ENCODE data around the gene SPACA5B.
"Not testable (repeated sequence)": the region's sequence is repeated elsewhere in the genome, so short reads cannot be mapped to it uniquely, and the experiment has no call there.

Gene SPACA5B

GRCh38 chrX:48130326-48130725 lies at the start of gene SPACA5B:
Gene SPACA5B, plus strand, starts transcription at chrX:48130626. Its CDS starts 62 bp downstream, at chrX:48130688.
- DNase-seq (ENCODE audit: low read depth in 2 of 2) = not testable (repeated sequence)

DNA sequence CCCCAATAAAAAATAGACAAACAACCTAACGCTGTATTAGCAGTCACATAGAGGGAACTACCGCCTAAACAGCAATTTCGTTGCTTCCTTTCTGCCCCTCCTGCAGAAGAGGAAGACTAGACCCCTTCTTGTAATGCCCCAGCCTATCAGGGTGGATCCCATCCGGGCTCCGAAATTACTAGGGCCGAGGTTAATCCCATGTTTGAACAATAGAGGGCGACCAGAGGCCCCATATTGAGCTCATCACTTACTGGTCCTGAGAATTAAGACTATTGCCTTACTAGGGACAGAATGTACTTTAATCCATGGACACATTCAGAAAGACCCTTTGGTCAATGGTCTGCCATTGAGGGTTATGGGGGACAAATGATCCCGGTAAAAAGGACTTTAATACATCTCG lies 47.2 kb upstream of the SPACA5B start:
- DNase-seq (ENCODE audit: low read depth in 2 of 2) = peak in 1 of 2 donors; percentile 20

GRCh38 chrX:48083706-48084105 lies 46.7 kb upstream of the SPACA5B start:
- DNase-seq (ENCODE audit: low read depth in 2 of 2) = no peak

GRCh38 chrX:48086082-48086481 lies 44.3 kb upstream of the SPACA5B start:
- no peak for DNase-seq (ENCODE audit: low read depth in 2 of 2)

DNA sequence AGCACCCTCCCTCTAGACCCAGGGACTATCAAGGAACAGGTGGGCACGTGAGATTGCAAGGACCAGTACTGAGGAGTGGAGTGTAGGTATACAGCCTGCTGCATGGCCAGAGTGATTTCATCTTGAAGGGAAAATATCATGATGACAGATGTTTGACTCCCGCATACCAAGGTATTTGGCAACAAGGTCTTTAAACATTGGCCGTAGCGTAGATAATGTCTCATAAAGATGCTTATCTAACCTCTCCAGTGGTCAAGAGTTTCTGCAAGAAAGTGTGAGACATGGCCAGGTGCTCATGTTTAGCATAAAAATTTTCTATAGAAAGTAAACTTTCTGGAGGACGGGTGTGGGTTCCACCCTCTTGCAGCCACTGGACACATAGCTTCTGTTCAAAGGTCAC lies 40.3 kb upstream of the SPACA5B start:
- DNase-seq (ENCODE audit: low read depth in 2 of 2) = no peak

DNA sequence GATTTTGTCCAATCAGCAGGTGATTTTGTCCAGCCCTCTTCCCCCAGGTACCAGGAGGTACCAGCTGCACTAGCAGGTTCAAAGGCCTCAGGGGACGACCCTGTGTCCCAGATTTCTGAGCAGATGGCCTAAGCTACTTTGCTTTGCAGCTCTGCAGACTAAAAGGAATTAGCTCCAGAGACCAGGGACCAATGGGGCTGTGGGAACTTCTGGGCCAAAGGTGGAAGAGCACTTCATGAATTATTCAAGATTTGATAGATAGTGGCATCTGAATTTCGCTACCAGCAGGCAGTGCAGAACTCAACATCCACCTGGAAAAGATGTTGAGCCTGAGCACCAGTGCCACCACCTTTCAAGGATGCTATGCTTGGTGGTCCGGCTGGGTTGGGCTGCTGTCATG lies 37.9 kb upstream of the SPACA5B start:
- DNase-seq (ENCODE audit: low read depth in 2 of 2) = not testable (repeated sequence)

- DNase-seq (ENCODE audit: low read depth in 2 of 2) = no peak
Observed at GRCh38 chrX:48101443-48101842, 29.0 kb upstream of the SPACA5B start.

DNA sequence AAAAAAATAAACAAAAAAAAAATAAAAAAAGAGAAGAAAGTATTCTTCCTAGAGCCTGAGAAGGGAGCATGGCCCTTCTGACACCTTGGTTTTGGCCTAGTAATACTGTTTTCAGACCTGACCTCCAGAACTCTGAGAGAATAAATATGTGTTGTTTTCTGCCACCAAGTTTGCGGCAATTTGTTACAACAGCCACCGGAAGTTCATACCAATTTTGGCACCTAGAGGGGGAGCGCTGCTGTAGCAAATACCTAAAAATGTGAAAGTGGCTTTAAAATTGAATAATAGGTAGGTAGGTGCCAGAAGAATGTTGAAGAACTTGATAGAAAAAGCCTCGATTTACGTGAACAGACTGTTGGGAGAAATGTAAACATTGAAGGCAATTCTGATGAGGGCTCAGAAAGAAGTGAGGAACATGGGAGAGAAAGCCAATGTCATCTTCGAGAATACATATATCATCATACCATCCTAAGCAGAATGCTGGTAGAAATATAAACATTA lies 27.5 kb upstream of the SPACA5B start:
- no peak for DNase-seq (ENCODE audit: low read depth in 2 of 2)

GRCh38 chrX:48107717-48108116 lies 22.7 kb upstream of the SPACA5B start:
- DNase-seq (ENCODE audit: low read depth in 2 of 2) = no peak

DNA sequence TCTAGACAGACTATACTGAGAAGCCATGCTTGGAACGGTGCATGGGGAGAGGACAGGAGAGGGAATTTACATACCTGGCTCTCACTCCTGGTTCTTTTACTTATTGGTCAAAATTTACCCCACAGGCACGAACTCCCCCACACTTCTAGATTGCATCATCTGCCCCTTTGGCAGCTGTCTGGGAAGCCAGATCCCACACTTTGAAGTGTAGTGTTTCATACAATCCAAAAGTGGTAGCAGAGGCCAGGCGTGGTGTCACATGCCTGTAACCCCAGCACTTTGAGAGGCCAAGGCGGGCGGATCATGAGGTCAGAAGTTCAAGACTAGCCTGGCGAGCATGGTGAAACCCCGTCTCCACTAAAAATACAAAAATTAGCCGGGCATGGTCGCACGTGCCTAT lies 5.1 kb upstream of the SPACA5B start:
- DNase-seq (ENCODE audit: low read depth in 2 of 2) = not testable (repeated sequence)

DNA sequence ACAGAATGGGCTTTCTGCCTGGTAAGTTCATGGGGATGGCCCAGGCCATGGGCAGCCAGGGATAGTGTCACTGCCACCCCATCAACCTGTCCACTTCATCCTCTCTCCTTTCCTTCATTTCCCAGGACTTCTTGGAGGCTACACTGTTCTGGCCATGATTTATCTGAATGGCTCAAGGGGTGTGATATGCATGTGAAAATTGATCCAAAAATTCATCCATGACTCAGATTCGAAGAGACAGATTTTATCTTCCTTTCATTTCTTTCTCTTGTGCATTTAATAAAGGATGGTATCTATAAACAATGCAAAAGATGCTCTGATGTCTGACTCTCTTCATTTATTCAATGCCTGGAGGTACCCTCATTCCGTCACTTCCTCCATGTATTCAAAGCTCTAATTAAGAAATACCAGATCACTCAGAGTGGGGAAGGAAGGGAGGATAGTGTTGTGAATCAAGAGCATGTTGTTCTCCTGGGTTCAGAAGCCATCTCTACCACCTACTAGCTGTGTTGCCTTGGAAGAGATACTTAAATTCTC lies 1.9 kb downstream of the SPACA5B start:
- DNase-seq (ENCODE audit: low read depth in 2 of 2) = not testable (repeated sequence)

DNA sequence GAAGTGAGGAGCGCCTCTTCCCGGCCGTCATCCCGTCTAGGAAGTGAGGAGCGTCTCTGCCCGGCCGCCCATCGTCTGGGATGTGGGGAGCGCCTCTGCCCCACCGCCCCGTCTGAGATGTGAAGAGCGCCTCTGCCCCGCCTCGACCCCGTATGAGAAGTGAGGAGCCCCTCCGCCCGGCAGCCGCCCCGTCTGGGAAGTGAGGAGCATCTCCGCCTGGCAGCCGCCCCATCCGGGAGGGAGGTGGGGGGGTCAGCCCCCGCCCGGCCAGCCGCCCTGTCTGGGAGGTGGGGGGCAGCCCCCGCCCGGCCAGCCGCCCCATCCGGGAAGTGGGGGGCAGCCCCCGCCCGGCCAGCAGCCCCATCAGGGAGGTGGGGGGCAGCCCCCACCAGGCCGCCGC lies 8.7 kb downstream of the SPACA5B start:
- not testable (repeated sequence) for DNase-seq (ENCODE audit: low read depth in 2 of 2)

GRCh38 chrX:48141810-48142508 lies 11.5 kb downstream of the SPACA5B start:
- DNase-seq (ENCODE audit: low read depth in 2 of 2) = not testable (repeated sequence)

- DNase-seq (ENCODE audit: low read depth in 2 of 2) = not testable (repeated sequence)
Observed at GRCh38 chrX:48142697-48143096, 12.3 kb downstream of the SPACA5B start.

- no peak for DNase-seq (ENCODE audit: low read depth in 2 of 2)
Observed at GRCh38 chrX:48153769-48154168, 23.3 kb downstream of the SPACA5B start.

- DNase-seq (ENCODE audit: low read depth in 2 of 2) = no peak
Observed at GRCh38 chrX:48154796-48155195, 24.4 kb downstream of the SPACA5B start.

GRCh38 chrX:48156014-48156413 lies 25.6 kb downstream of the SPACA5B start:
- DNase-seq (ENCODE audit: low read depth in 2 of 2) = no peak

GRCh38 chrX:48165241-48165640 lies 34.8 kb downstream of the SPACA5B start:
- DNase-seq (ENCODE audit: low read depth in 2 of 2) = no peak

DNA sequence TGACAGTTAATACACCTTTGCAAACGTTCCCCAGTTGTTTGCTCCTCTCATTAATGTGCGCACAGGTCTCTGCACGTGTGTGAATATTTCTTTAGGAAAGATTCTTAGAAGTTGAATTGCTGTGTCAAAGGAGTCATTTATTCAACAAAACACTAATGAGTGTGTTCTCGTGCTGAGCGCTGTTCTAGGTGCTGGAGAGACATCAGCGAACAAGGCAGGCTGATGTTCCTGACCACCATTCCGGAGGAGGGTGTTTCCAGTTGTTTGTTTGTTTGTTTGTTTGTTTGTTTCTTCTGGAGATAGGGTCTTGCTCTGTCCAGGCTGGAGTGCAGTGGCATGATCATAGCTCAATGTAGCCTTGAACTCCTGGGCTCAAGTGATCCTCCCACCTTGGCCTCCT lies 35.9 kb downstream of the SPACA5B start:
- not testable (repeated sequence) for DNase-seq (ENCODE audit: low read depth in 2 of 2)

- no peak for DNase-seq (ENCODE audit: low read depth in 2 of 2)
Observed at GRCh38 chrX:48179691-48180090, 49.3 kb downstream of the SPACA5B start.

- no peak for DNase-seq (ENCODE audit: low read depth in 2 of 2)
Observed at GRCh38 chrX:48180811-48181210, 50.4 kb downstream of the SPACA5B start.

- not testable (repeated sequence) for DNase-seq (ENCODE audit: low read depth in 2 of 2)
Observed at GRCh38 chrX:48181882-48182281, 51.5 kb downstream of the SPACA5B start.
